ENCODE measurements around the gene PALD1.

DNA sequence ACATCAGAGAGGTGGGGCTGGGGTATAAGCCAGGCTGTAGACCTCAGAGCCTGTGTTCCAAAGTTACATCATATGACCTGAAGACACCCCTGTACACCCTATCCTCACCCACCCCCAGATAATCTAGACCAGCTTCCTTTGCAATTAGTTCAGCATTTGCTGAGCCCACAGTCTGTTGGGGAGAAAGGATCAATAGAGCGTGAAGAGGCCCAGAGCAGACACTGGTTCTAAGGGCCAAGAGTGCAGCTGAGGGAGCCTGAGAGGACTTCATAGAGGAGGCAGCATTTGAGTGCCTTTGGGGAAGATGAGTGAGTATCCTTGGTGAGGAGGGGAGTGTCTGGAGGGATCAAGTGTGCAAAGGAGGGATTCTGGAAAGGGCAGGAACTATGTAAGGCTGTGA, 65.3 kb downstream of the PALD1 start:
- TF ChIP-seq EP300 (IDR thresholded peaks at IDR 0.05): no peak
- TF ChIP-seq POLR2AphosphoS5 (IDR thresholded peaks at IDR 0.05): no peak
- TF ChIP-seq CTCF (IDR thresholded peaks at IDR 0.05): no peak

Data from upper lobe of left lung (tissue), 4 donors.